22Rv1 (cell line): ENCODE measurements around the gene ASXL1.

Experiments used
- ZFX ChIP-seq: fragments of 450-650 bp; IDR thresholded peaks from 2 replicates; pipeline ENCODE4 v1.6.1; 2017; ENCODE audit warnings: antibody characterized with exemption, borderline replicate concordance
- TF ChIP-seq, protein P1 (sequence below): fragments of 450-650 bp; IDR thresholded peaks from 2 replicates; pipeline ENCODE4 v1.5.1; 2017; ENCODE audit warnings: mild to moderate bottlenecking

DNA sequence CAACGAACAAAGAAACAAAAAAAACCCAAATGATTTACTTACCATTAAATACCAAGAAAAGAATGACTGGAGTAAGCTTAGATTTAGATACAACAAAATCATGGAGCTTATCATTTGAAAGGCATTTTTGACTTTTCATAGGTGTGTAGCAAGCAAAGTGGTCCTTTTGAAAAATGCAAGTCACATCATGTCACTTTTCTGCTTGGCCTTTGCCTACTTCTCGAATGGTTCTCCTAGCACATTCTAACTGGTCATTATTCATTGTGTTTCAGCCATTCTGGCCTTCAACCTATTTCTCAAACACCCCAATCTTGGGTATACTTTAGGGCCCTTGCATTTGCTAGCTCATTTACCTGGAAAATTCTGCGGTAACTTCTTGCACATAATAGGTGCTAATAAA, 22.6 kb downstream of the ASXL1 start:
- TF ChIP-seq, protein P1, sequence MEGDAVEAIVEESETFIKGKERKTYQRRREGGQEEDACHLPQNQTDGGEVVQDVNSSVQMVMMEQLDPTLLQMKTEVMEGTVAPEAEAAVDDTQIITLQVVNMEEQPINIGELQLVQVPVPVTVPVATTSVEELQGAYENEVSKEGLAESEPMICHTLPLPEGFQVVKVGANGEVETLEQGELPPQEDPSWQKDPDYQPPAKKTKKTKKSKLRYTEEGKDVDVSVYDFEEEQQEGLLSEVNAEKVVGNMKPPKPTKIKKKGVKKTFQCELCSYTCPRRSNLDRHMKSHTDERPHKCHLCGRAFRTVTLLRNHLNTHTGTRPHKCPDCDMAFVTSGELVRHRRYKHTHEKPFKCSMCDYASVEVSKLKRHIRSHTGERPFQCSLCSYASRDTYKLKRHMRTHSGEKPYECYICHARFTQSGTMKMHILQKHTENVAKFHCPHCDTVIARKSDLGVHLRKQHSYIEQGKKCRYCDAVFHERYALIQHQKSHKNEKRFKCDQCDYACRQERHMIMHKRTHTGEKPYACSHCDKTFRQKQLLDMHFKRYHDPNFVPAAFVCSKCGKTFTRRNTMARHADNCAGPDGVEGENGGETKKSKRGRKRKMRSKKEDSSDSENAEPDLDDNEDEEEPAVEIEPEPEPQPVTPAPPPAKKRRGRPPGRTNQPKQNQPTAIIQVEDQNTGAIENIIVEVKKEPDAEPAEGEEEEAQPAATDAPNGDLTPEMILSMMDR = no peak
- no peak for TF ChIP-seq ZFX
